ENCODE measurements around the gene ZKSCAN8.

Gene ZKSCAN8

DNA sequence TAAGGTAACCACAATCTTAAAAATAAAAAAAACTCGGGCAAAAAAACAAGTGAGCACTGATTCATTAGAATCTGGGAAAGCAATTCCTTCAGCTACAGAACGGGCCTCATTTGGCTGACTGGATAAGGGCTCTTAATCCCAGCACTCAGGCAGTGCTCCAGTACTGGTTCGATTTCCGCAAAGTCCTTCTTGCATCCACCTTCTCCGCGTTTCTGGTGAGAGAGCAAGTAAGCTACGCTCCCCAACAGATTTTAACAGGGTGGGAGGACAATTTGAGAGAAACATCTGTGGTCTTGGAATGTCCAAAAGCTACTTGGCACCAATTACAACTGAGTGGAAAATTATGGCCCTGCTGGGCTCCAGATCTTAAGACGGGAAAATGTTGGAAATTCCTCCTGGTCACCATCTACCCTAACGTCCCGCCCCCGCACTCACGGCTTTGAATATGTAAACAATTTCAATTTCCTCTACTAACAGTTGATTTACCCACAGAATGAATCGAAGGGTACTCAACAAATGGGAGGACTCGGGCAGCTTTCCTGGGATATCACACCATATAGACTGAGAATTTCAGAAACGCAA lies 65.3 kb downstream of the ZKSCAN8 start:
- no peak for DNase-seq (ENCODE audit: low read depth)

DNA sequence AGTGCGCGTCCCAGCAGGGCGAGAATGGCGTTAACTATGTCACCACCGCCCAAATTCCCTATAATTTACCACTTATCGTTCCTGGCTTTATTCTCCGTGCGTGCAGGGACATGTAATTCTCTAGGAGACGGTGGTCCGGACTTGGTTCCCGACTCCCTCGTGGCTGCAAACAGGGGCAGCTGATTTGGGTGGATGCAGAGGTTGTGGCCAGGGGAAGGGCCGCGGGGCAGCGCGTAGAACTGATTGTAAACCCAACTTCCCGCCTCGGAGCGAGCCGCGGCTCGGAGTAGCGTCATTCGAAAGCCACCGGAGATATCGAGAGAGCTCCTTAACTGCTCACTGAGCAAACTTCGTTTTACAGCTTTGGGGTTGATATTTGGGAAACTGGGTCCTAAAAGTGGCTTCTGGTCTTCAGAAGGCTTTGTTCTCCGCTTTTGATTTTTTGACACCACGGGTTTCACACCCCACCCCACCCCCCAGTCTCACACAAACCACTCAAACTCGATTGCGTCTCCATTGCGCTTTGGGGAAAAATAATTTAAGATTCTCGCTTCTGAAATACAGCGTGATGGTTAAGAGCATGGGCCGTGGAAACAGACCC lies 65.9 kb downstream of the ZKSCAN8 start:
- DNase-seq (ENCODE audit: low read depth): no peak

DNA sequence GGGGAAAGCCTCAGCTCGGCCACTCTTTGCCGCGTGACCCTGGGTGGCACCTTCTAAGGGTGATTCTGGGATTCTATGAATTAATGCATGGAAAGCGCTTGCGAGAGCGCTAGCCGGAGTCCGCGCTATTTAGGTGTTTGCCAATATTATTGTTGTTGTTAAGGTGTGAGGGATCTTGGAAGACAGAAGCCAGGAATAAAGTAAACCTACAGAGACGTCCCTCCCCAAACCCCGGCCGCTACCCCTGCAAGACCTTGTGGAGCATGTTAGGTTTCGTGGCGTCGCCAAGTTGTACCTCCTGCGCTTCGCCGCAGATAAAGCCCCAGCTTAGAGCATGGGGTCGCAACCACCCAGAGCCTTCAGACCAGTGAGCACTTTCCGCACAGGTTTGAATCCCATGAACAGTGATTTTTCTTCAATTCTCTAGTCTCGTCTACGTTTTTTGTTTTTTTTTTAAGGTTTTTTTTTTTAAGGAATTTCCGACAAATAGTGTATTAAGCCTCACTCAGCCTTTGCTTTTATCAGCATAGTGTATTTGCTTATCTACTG lies 66.5 kb downstream of the ZKSCAN8 start:
- no peak for DNase-seq (ENCODE audit: low read depth)
